MM.1S (cell line): ENCODE measurements around the gene ARHGAP32.

Experiments
- DNase-seq: peaks from one replicate; pipeline ENCODE4 v3.0.0-alpha.2; 2015
- H2AFZ ChIP-seq: fragments of 300-600 bp; sonication (generic); 2 replicates; pipeline ENCODE4 v1.6.0; 2016; ENCODE audit warnings: antibody characterized with exemption, low read length
- H3F3A ChIP-seq: fragments of 300-600 bp; sonication (generic); 2 replicates; pipeline ENCODE4 v1.6.1; 2016; ENCODE audit warnings: mild to moderate bottlenecking, antibody characterized with exemption, low read length, moderate library complexity, mixed read lengths; ENCODE audit not compliant: insufficient read depth
- H3K27ac ChIP-seq: fragments of 300-600 bp; sonication (generic); 2 replicates; pipeline ENCODE4 v1.5.1; 2016; ENCODE audit warnings: mild to moderate bottlenecking, low read length
- H3K27me3 ChIP-seq: fragments of 300-600 bp; sonication (generic); replicated peaks from 2 replicates; pipeline ENCODE4 v1.6.0; 2016; ENCODE audit warnings: low read length; ENCODE audit not compliant: insufficient read depth
- H3K36me3 ChIP-seq: fragments of 300-600 bp; sonication (generic); replicated peaks from 2 replicates; pipeline ENCODE4 v1.6.1; 2016; ENCODE audit warnings: mild to moderate bottlenecking, low read length, mixed read lengths; ENCODE audit not compliant: insufficient read depth
- H3K4me1 ChIP-seq: fragments of 300-600 bp; sonication (generic); 2 replicates; pipeline ENCODE4 v1.6.1; 2016; ENCODE audit warnings: low read length, mixed read lengths
- H3K4me2 ChIP-seq: fragments of 300-600 bp; sonication (generic); 2 replicates; pipeline ENCODE4 v1.6.0; 2016; ENCODE audit warnings: low read depth, low read length
- H3K4me3 ChIP-seq: fragments of 300-600 bp; sonication (generic); 2 replicates; pipeline ENCODE4 v1.5.1; 2016; ENCODE audit warnings: low read length, mixed read lengths
- H3K79me2 ChIP-seq: fragments of 300-600 bp; sonication (generic); 2 replicates; pipeline ENCODE4 v1.6.1; 2016; ENCODE audit warnings: mixed run types, low read length, mixed read lengths
- H3K9ac ChIP-seq: fragments of 300-600 bp; sonication (generic); 2 replicates; pipeline ENCODE4 v1.6.1; 2016; ENCODE audit warnings: low read length, mixed read lengths
- H3K9me2 ChIP-seq: fragments of 300-600 bp; sonication (generic); replicated peaks from 2 replicates; pipeline ENCODE4 v1.6.1; 2016; ENCODE audit warnings: mild to moderate bottlenecking, low read length, mixed read lengths; ENCODE audit not compliant: insufficient read depth
- H3K9me3 ChIP-seq: fragments of 300-600 bp; sonication (generic); replicated peaks from 2 replicates; pipeline ENCODE4 v1.6.1; 2016; ENCODE audit warnings: mild to moderate bottlenecking, low read length, mixed read lengths; ENCODE audit not compliant: insufficient read depth
- H4K20me1 ChIP-seq: fragments of 300-600 bp; sonication (generic); 2 replicates; pipeline ENCODE4 v1.6.1; 2016; ENCODE audit warnings: mild to moderate bottlenecking, low read length, moderate library complexity, mixed read lengths; ENCODE audit not compliant: insufficient read depth
- EZH2 ChIP-seq: fragments of 300-600 bp; sonication (generic); optimal IDR thresholded peaks from 2 replicates; pipeline ENCODE3; 2017; ENCODE audit warnings: low read depth, mild to moderate bottlenecking, antibody characterized with exemption, low read length, mixed read lengths
- EZH2phosphoT487 ChIP-seq: fragments of 300-600 bp; sonication (generic); IDR thresholded peaks from 2 replicates; pipeline ENCODE4 v1.6.1; 2018; ENCODE audit warnings: antibody characterized with exemption, low read length
- TF ChIP-seq, protein P1 (sequence below): fragments of 300-600 bp; sonication (generic); IDR thresholded peaks from 2 replicates; pipeline ENCODE4 v1.5.1; 2016; ENCODE audit warnings: antibody characterized with exemption, low read length, mixed read lengths

The ARHGAP32 gene

GRCh38 chr11:128938156-128938885 is 253.8 kb downstream of the ARHGAP32 start:
- Histone ChIP-seq H3K27me3 (no peaks in the 10 kb centered on the region; the same call in 1 of the 2 replicates), H3F3A (no peaks in the 10 kb centered on the region), H3K9ac (no peak overlapping the region), H3K4me2 (no peak overlapping the region), H3K36me3 (no peaks in the 10 kb centered on the region), H3K9me2 (no peaks in the 10 kb centered on the region), H3K9me3 (no peaks in the 10 kb centered on the region), H3K4me1 (no peaks in the 10 kb centered on the region), H4K20me1 (no peaks in the 10 kb centered on the region), H3K79me2 (no peaks in the 10 kb centered on the region), H2AFZ (no peak overlapping the region), H3K4me3 (no peak overlapping the region), H3K27ac (no peak overlapping the region)
- DNase-seq, result peak; percentile 1
- TF ChIP-seq, protein P1, sequence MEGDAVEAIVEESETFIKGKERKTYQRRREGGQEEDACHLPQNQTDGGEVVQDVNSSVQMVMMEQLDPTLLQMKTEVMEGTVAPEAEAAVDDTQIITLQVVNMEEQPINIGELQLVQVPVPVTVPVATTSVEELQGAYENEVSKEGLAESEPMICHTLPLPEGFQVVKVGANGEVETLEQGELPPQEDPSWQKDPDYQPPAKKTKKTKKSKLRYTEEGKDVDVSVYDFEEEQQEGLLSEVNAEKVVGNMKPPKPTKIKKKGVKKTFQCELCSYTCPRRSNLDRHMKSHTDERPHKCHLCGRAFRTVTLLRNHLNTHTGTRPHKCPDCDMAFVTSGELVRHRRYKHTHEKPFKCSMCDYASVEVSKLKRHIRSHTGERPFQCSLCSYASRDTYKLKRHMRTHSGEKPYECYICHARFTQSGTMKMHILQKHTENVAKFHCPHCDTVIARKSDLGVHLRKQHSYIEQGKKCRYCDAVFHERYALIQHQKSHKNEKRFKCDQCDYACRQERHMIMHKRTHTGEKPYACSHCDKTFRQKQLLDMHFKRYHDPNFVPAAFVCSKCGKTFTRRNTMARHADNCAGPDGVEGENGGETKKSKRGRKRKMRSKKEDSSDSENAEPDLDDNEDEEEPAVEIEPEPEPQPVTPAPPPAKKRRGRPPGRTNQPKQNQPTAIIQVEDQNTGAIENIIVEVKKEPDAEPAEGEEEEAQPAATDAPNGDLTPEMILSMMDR, result no peak
- TF ChIP-seq EZH2, result no peak
- no peak for TF ChIP-seq EZH2phosphoT487

GRCh38 chr11:128937480-128937879 is 254.6 kb downstream of the ARHGAP32 start:
- Histone ChIP-seq H3K4me2 (no peak overlapping the region), H3K27me3 (no peaks in the 10 kb centered on the region; the same call in 1 of the 2 replicates)

GRCh38 chr11:128936606-128937251 is 255.4 kb downstream of the ARHGAP32 start:
- no peak overlapping the region for H3K9ac ChIP-seq
- no peaks in the 10 kb centered on the region for H3K9me2 ChIP-seq
- no peak overlapping the region for H3K27ac ChIP-seq
- H3K9me3 ChIP-seq, result no peaks in the 10 kb centered on the region
- H2AFZ ChIP-seq, result no peak overlapping the region
- no peak overlapping the region for H3K4me2 ChIP-seq
- no peaks in the 10 kb centered on the region for H3K4me1 ChIP-seq
- no peak for DNase-seq
- H3F3A ChIP-seq, result no peaks in the 10 kb centered on the region
- no peaks in the 10 kb centered on the region for H3K79me2 ChIP-seq
- H3K36me3 ChIP-seq, result no peaks in the 10 kb centered on the region
- H3K4me3 ChIP-seq, result no peak overlapping the region
- no peaks in the 10 kb centered on the region for H4K20me1 ChIP-seq
- no peaks in the 10 kb centered on the region; the same call in 1 of the 2 replicates for H3K27me3 ChIP-seq
- TF ChIP-seq EZH2phosphoT487 (no peak), EZH2 (no peak)
- TF ChIP-seq, protein P1, result no peak

More at GRCh38 chr11:128937480-128937879, 254.6 kb downstream of the ARHGAP32 start:
- Histone ChIP-seq H3K4me3 (no peak overlapping the region), H3K27ac (no peak overlapping the region), H3K79me2 (no peaks in the 10 kb centered on the region), H2AFZ (no peak overlapping the region), H3K9me3 (no peaks in the 10 kb centered on the region), H3K9ac (no peak overlapping the region), H3K36me3 (no peaks in the 10 kb centered on the region), H3K9me2 (no peaks in the 10 kb centered on the region), H3F3A (no peaks in the 10 kb centered on the region), H3K4me1 (no peaks in the 10 kb centered on the region), H4K20me1 (no peaks in the 10 kb centered on the region)
- TF ChIP-seq, protein P1, result no peak
- TF ChIP-seq EZH2phosphoT487 (no peak), EZH2 (no peak)
- peak; percentile 5 for DNase-seq
